Heart left ventricle (tissue), 16 donors: ENCODE measurements around the gene PRKCSH. TPM values are rescaled to one million over a fixed set of nuclear protein-coding genes. Genes with fewer than 3 reads are reported as not detected.
A peak's percentile ranks its signal among the peaks of the same experiment; 100 is the strongest.
"Not testable (repeated sequence)": the region's sequence is repeated elsewhere in the genome, so short reads cannot be mapped to it uniquely, and the experiment has no call there.

Experiments
- ATAC-seq, 4 donors: fragments of 200-7000 bp; cut with Tn5 transposase; one replicate each; pipeline ENCODE4 v1.9.1; 2020 to 2022; ENCODE audit warnings: moderate library complexity in 4 of 4, mild to moderate bottlenecking in 3 of 4, moderate number of reproducible peaks in 1 of 4
- DNase-seq, 5 donors: peaks; one replicate each; pipeline ENCODE4 v3.0.0-alpha.2; 2020
- H3K27ac ChIP-seq, 12 donors: fragments of 200-600 bp; sonication (generic) in 4 of 12; one replicate each; pipeline versions ENCODE4 v1.5.0 to v1.8.0; 2016 to 2022; ENCODE audit warnings: mild to moderate bottlenecking in 2 of 12
- H3K27me3 ChIP-seq, 9 donors: fragments of 200-600 bp; sonication (generic) in 2 of 9; one replicate each; pipeline versions ENCODE4 v1.5.1 to v1.8.0; 2016 to 2022; ENCODE audit warnings: mild to moderate bottlenecking in 3 of 9
- H3K36me3 ChIP-seq, 9 donors: fragments of 200-600 bp; sonication (generic) in 2 of 9; one replicate each; pipeline versions ENCODE4 v1.5.0 to v1.8.0; 2018 to 2022; ENCODE audit warnings: mild to moderate bottlenecking in 2 of 9
- H3K4me1 ChIP-seq, 12 donors: fragments of 200-600 bp; sonication (generic) in 4 of 12; one replicate each; pipeline versions ENCODE4 v1.5.0 to v1.8.0; 2016 to 2022; ENCODE audit warnings: mild to moderate bottlenecking in 3 of 12
- H3K4me3 ChIP-seq, 12 donors: fragments of 200-600 bp; sonication (generic) in 4 of 12; one replicate each; pipeline versions ENCODE4 v1.5.0 to v1.8.0; 2017 to 2022; ENCODE audit warnings: mild to moderate bottlenecking in 9 of 12, moderate library complexity in 4 of 12
- H3K9me3 ChIP-seq, 12 donors: fragments of 200-600 bp; sonication (generic) in 4 of 12; one replicate each; pipeline versions ENCODE4 v1.5.0 to v1.8.0; 2016 to 2022; ENCODE audit warnings: mild to moderate bottlenecking in 1 of 12
- CTCF ChIP-seq, 12 donors: fragments of 200-600 bp; sonication (generic) in 4 of 12; IDR thresholded peaks; one replicate each; pipeline versions ENCODE4 v1.5.0 to v1.8.0; 2018 to 2022; ENCODE audit warnings: antibody characterized with exemption in 12 of 12, mild to moderate bottlenecking in 5 of 12
- POLR2A ChIP-seq, 2 donors: fragments of 450-650 bp; IDR thresholded peaks; one replicate each; pipeline ENCODE4 v1.6.1; 2017; ENCODE audit warnings: antibody characterized with exemption in 2 of 2, mild to moderate bottlenecking in 2 of 2, moderate library complexity in 2 of 2
- WGBS, 4 donors: extraction: QIAGEN DNeasy Blood & Tissue Kit in 2 of 4; methylation state at CpG; one replicate each; pipeline versions ENCODE4 v1.1.5 to v1.1.7; 2013 to 2018; 5-methylcytosine and 5-hydroxymethylcytosine counted together
- intact Hi-C, 10 donors: fragments of 100-400 bp; cut with DNase I; formaldehyde crosslinking; loops; one replicate each; pipeline versions ENCODE4 v1.11.1 to v1.14.2; 2022
- polyA plus RNA-seq, 2 donors: library from polyadenylated mRNA; stranded (reverse); fragments of 200-250 nt; gene quantifications; one replicate each; pipeline ENCODE4 v1.2.3, GENCODE V29; 2013
- total RNA-seq, 9 donors: library from RNA; depleted of rRNA in 2 of 9; stranded (reverse); fragments of >200 nt in 2 of 9; fragmentation: NEBNext Ultra II Directional in 3 of 9; extraction: Animal tissue kit (Norgen Biotek cat#: 25700) in 3 of 9; gene quantifications; one replicate each; pipeline versions ENCODE4 v1.1.0 to v1.2.4, GENCODE V29; 2016 to 2023
- donor health status: ischemic (EF 13 %, LVEDD 7.1; RV severe dilation, severe dysfunction).
- donor health status: healthy with polysubstance abuse.
- donor health status: DM: no; HTN: yes; CAD: no.
- donor health status: DM: no; HTN: no; CAD: no.
- donor health status: ischemic (EF 25% LVEDD 6.9; RV normal size, moderate dysfunction).
- donor health status: ischemic (EF 25% LVEDD 5.7; RV mildly dilated, moderate dysfunction).
- donor health status: healthy.
- donor health status: DM: yes; HTN: yes; CAD: no.
- donor health status: ischemic (EF 35%, LVEDD 5.7; RV mildly dilated, moderate dysfunction).
- donor health status: nonischemic (EF 11% LVEDD 7.7; RV severe dilation, severe dysfunction).
- donor health status: DM: yes; HTN: yes; CAD: no.
- donor health status: PGD.
- donor health status: ischemic (EF 29% LVEDD 5.4; RV normal size, mild dysfunction).
- donor health status: nonischemic (EF 23%, LVEDD 6.1; RV moderate dilation, normal function).

Gene PRKCSH
- total and polyA plus RNA-seq, 11 donors: 69.3 to 210 (median 107) TPM

- no peaks in the 10 kb centered on the region for H3K9me3 ChIP-seq
- peak in 1 of 4 donors; percentile 21 for ATAC-seq
- no peak overlapping the region for H3K4me3 ChIP-seq
- H3K36me3 ChIP-seq: peaks cover 0 to 34% (median 27%) of the 10 kb centered on the region in 9 donors
- no peak for DNase-seq
- intact Hi-C loops: no loop called here
- TF ChIP-seq CTCF (IDR thresholded peaks at IDR 0.05) (peak in 1 of 12 donors; percentile 3), POLR2A (IDR thresholded peaks at IDR 0.05) (no peak)
- 76 to 81% (median 77%) methylated on average over 27 to 33 of the region's 33 CpGs for WGBS, 4 donors
- H3K27me3 ChIP-seq: peaks cover 0 to 9% (median 0%) of the 10 kb centered on the region in 9 donors
- H3K4me1 ChIP-seq: peaks cover 0 to 7% (median 0%) of the 10 kb centered on the region in 12 donors
- no peak overlapping the region for H3K27ac ChIP-seq
These were observed 17.3 kb downstream of the PRKCSH start for GRCh38 chr19:11452620-11453310.

DNA sequence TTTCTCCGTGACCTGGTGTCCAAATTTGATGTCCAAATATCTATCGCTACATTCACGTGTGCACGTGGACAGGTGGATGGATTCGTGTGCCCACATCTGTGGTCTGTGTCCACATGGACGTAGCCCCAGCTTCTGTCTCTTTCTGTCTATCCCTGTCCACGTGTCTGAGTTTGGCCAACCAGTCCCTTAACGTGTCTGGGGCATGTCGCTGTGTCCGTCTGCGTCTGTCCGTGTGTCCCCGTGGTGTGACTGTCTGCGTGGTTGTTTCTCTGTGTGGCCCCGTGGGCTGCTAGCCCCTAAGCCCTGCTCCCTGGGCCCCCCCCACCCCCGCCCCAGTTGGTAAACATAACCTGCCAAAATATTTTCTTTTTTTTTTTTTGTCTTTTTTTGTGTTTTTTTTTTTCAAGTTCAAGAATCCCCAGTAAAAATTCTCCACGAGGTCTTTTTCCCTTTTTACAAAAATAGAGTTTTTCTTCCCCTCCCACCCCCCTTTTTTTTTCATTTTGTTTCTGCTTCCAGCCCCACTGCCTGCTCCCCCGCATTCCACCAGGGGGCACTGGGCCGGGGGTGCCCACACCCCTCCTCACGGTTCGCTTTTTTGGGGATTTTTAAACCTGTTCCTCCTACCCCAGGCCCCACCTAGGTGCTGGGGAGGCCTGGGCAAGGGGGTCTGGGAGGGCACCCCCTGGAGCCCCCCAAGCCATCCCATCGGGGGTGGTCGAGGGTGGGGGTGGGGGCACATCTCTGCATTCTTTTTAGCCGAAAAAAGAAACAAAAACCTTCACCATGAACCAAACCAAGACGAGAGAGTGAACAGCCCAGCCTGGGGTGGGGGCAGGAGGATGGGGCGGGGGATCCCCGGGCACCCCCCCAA lies 18.3 kb downstream of the PRKCSH start:
- Histone ChIP-seq H3K27ac (no peak overlapping the region), H3K27me3 (peaks cover 0 to 12% (median 0%) of the 10 kb centered on the region in 9 donors), H3K9me3 (no peaks in the 10 kb centered on the region), H3K4me1 (peaks cover 0 to 7% (median 0%) of the 10 kb centered on the region in 12 donors), H3K4me3 (no peak overlapping the region), H3K36me3 (peaks cover 0 to 24% (median 18%) of the 10 kb centered on the region in 9 donors)
- TF ChIP-seq POLR2A (IDR thresholded peaks at IDR 0.05) (no peak), CTCF (IDR thresholded peaks at IDR 0.05) (peak in 4 of 12 donors; percentile 9 to 23 (median 12))
- intact Hi-C loops: no loop called here
- DNase-seq (no peak), ATAC-seq (no peak)
- 57 to 62% (median 60%) methylated on average over 26 to 27 of the region's 27 CpGs for WGBS, 4 donors

DNA sequence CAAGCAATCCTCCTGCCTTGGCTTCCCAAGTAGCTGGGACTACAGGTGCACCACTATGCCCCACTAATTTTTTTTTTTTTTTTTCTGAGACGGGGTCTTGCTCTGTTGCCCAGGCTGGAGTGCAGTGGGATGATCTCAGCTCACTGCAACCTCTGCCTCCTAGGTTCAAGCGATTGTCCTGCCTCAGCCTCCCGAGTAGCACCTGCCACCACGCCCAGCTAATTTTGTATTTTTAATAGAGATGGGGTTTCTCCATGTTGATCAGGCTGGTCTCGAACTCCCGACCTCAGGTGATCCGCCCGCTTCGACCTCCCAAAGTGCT lies 19.8 kb downstream of the PRKCSH start:
- H3K27ac ChIP-seq, ATAC-seq, H3K4me1 ChIP-seq, DNase-seq, H3K36me3 ChIP-seq, H3K4me3 ChIP-seq, intact Hi-C loops, H3K9me3 ChIP-seq: not testable (repeated sequence)
- WGBS, 4 donors: 88 to 94% (median 90%) methylated on average over 9 of the region's 9 CpGs
- H3K27me3 ChIP-seq: peaks cover 0 to 18% (median 0%) of the 10 kb centered on the region in 9 donors

DNA sequence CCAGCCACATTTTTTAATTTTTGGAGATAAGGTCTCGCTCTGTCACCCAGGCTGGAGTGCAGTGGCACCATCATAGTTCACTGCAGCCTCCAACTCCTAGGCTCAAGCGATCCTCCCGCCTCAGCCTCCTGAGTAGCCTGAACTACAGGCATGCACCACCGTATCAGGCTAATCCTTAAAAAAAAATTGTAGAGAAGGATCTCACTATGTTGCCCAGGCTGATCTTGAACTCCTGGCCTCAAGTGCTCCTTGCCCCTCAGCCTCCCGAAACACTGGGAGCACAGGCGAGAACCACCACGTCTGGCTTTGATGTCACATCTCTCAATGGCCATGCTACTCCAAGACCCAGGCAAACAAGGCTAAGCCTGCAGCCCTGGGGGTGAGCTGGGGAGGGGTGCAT lies 21.2 kb downstream of the PRKCSH start:
- DNase-seq (no peak), ATAC-seq (no peak)
- no peaks in the 10 kb centered on the region for H3K9me3 ChIP-seq
- peaks cover 0 to 24% (median 0%) of the 10 kb centered on the region in 9 donors for H3K27me3 ChIP-seq
- WGBS, 4 donors: 83 to 91% (median 88%) methylated on average over 7 of the region's 7 CpGs
- peaks cover 0 to 3% (median 0%) of the 10 kb centered on the region in 12 donors for H3K4me1 ChIP-seq
- no peak overlapping the region for H3K4me3 ChIP-seq
- no peaks in the 10 kb centered on the region for H3K36me3 ChIP-seq
- H3K27ac ChIP-seq: no peak overlapping the region
- TF ChIP-seq POLR2A (IDR thresholded peaks at IDR 0.05) (no peak), CTCF (IDR thresholded peaks at IDR 0.05) (no peak)
- intact Hi-C loops: no loop called here
